Measurements from ENCODE around the gene GPR107.

DNA sequence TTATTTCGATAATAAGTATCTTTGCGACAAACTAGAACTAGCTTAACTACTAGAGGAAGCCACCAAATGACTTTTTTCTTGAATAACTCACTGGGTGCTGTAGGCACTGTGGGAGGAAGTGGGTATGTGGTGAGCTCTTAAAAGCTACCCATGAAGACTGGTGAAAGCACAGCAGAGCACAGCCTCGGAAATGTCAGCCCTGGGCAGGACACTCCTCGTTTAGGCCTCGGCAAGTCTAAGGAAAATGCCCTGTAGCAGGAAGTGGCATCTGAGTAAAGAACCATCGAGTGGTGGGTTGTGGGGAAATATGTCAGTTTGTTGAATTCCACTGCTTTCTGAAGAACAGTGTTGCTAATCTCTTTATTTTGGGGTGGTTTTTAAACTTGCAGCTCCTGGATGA lies 74.5 kb downstream of the GPR107 start:
- TF ChIP-seq, protein P1, sequence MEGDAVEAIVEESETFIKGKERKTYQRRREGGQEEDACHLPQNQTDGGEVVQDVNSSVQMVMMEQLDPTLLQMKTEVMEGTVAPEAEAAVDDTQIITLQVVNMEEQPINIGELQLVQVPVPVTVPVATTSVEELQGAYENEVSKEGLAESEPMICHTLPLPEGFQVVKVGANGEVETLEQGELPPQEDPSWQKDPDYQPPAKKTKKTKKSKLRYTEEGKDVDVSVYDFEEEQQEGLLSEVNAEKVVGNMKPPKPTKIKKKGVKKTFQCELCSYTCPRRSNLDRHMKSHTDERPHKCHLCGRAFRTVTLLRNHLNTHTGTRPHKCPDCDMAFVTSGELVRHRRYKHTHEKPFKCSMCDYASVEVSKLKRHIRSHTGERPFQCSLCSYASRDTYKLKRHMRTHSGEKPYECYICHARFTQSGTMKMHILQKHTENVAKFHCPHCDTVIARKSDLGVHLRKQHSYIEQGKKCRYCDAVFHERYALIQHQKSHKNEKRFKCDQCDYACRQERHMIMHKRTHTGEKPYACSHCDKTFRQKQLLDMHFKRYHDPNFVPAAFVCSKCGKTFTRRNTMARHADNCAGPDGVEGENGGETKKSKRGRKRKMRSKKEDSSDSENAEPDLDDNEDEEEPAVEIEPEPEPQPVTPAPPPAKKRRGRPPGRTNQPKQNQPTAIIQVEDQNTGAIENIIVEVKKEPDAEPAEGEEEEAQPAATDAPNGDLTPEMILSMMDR (IDR thresholded peaks at IDR 0.05) = no peak
- TF ChIP-seq POLR2AphosphoS5 (IDR thresholded peaks at IDR 0.05) = no peak
